Activated B cell treated with CpG ODN at 0.5 μM for 24 hours (primary cell): Measurements from ENCODE around the gene RRAD. TPM values are rescaled to one million over a fixed set of nuclear protein-coding genes. Genes with fewer than 3 reads are reported as not detected.

Experiments used
- ATAC-seq: fragments of 200-7000 bp; cut with Tn5 transposase; one replicate; pipeline ENCODE4 v1.10.0; 2021; ENCODE audit warnings: low read depth, mild to moderate bottlenecking, moderate library complexity
- CTCF ChIA-PET: fragments of 350-600 bp; sonication (Branson Sonifier 250); formaldehyde crosslinking; loops from one replicate; lab custom pipeline; 2021; ENCODE audit warnings: antibody characterized with exemption; lab: Charles Lee
- POLR2A ChIA-PET: fragments of 350-600 bp; sonication (Branson Sonifier 250); formaldehyde crosslinking; loops from one replicate; lab custom pipeline; 2021; ENCODE audit warnings: antibody characterized with exemption; lab: Charles Lee
- DNase-seq: peaks from one replicate; pipeline ENCODE4 v3.0.0; 2022
- H3K27ac Mint-ChIP-seq: one replicate; pipeline ENCODE4 v1.8.0; 2020; ENCODE audit warnings: mixed read lengths
- H3K27me3 Mint-ChIP-seq: one replicate; pipeline ENCODE4 v1.8.0; 2021; ENCODE audit warnings: mixed read lengths
- H3K36me3 Mint-ChIP-seq: one replicate; pipeline ENCODE4 v1.8.0; 2021; ENCODE audit warnings: low read depth, mixed read lengths
- H3K4me1 Mint-ChIP-seq: one replicate; pipeline ENCODE4 v1.8.0; 2021; ENCODE audit warnings: mixed read lengths
- H3K4me3 Mint-ChIP-seq: one replicate; pipeline ENCODE4 v1.8.0; 2020; ENCODE audit warnings: mild to moderate bottlenecking, mixed read lengths
- H3K9me3 Mint-ChIP-seq: one replicate; pipeline ENCODE4 v1.8.0; 2020; ENCODE audit warnings: mixed read lengths
- intact Hi-C: fragments of 100-400 bp; cut with micrococcal nuclease; formaldehyde crosslinking; loops from one replicate; pipeline ENCODE4 v1.15.1; 2024
- total RNA-seq: library from RNA; stranded (reverse); gene quantifications from 2 replicates; pipeline ENCODE4 v1.2.3, GENCODE V29; 2022
- TF ChIP-seq, protein P1 (sequence below): fragments of 200-600 bp; IDR thresholded peaks from one replicate; pipeline ENCODE4 v1.8.0; 2022; ENCODE audit warnings: antibody characterized with exemption, mild to moderate bottlenecking

Gene RRAD
- total RNA-seq, 1 donor from 2014 or later, result not detected

DNA sequence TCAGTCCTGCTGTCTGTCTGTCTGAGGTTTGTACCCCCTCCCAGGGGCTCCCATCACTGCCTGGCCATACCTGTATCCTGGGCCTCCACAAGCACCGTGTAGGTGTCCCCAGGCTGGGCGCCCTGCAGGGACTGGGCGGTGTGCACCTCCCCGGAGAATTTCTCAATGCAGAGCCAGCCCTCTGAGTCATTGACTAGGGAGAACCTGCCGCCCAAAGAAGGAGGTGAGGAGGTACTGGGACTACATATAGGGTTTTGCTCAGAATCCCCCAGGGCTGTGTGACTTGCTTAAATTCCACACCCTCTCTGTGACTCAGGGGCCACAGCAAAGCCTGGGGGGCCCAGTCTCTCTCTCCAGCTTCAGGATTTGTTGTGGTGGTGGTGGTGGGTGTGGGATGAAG is 14.2 kb downstream of the RRAD start:
- peaks cover 7% of the 10 kb centered on the region for H3K27me3 Mint-ChIP-seq
- DNase-seq, result no peak
- ChIA-PET POLR2A (no interaction called here), CTCF (no interaction called here)
- H3K4me1 Mint-ChIP-seq, result no peaks in the 10 kb centered on the region
- H3K27ac Mint-ChIP-seq, result no peak overlapping the region
- no peak overlapping the region for H3K4me3 Mint-ChIP-seq
- no peaks in the 10 kb centered on the region for H3K9me3 Mint-ChIP-seq
- TF ChIP-seq, protein P1, sequence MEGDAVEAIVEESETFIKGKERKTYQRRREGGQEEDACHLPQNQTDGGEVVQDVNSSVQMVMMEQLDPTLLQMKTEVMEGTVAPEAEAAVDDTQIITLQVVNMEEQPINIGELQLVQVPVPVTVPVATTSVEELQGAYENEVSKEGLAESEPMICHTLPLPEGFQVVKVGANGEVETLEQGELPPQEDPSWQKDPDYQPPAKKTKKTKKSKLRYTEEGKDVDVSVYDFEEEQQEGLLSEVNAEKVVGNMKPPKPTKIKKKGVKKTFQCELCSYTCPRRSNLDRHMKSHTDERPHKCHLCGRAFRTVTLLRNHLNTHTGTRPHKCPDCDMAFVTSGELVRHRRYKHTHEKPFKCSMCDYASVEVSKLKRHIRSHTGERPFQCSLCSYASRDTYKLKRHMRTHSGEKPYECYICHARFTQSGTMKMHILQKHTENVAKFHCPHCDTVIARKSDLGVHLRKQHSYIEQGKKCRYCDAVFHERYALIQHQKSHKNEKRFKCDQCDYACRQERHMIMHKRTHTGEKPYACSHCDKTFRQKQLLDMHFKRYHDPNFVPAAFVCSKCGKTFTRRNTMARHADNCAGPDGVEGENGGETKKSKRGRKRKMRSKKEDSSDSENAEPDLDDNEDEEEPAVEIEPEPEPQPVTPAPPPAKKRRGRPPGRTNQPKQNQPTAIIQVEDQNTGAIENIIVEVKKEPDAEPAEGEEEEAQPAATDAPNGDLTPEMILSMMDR, result no peak
- no peaks in the 10 kb centered on the region for H3K36me3 Mint-ChIP-seq
- intact Hi-C loops, result no loop called here
- ATAC-seq, result no peak

DNA sequence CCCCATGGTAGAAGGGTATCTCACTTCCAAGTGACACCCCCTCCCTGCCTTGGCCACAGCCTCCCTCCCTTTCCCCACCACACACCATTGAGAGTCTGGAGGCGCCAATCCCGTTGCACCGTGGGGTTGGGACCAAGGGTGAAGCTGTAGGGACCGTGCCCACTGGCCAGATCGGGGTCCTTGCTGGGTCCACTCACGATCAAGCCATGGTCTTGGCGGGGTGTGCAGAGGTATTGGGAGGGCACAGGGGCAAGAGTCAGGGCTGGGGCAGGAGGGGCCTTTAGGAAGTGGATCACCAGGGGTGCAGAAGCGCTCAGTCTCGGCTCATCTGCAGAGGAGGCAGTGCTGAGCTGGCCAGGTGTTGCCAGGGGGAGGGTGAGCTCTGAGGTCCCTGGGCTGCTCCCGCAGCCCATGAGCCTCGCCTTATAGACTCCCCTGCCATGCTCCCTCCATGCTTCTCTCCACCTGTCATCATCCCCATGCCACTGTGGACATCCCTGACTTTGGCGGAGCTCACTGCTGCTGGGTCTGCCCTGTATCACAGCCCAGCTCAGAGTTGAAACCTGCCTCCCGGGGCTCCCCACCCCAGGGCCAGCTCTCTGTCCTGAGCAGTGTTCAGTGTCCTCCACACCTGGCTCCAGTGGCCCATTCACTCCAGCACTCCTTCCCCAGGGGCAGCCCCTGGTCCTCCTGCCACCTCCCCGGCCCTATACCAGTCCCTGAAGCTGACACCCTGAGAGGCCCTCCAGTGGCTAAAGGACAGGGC is 15.0 kb downstream of the RRAD start:
- no peak overlapping the region for H3K27ac Mint-ChIP-seq
- no peak overlapping the region for H3K4me3 Mint-ChIP-seq
- no peaks in the 10 kb centered on the region for H3K4me1 Mint-ChIP-seq
- ATAC-seq, result no peak
- ChIA-PET CTCF (no interaction called here), POLR2A (interaction anchor here (0.5 kb wide), 1 partner anchor 1376 kb away, joined by 5 read pairs; no protein-coding TSS in a partner anchor)
- intact Hi-C loops, result no loop called here
- TF ChIP-seq, protein P1, result no peak
- no peak for DNase-seq
- no peaks in the 10 kb centered on the region for H3K9me3 Mint-ChIP-seq
- no peaks in the 10 kb centered on the region for H3K36me3 Mint-ChIP-seq
- peaks cover 5% of the 10 kb centered on the region for H3K27me3 Mint-ChIP-seq

DNA sequence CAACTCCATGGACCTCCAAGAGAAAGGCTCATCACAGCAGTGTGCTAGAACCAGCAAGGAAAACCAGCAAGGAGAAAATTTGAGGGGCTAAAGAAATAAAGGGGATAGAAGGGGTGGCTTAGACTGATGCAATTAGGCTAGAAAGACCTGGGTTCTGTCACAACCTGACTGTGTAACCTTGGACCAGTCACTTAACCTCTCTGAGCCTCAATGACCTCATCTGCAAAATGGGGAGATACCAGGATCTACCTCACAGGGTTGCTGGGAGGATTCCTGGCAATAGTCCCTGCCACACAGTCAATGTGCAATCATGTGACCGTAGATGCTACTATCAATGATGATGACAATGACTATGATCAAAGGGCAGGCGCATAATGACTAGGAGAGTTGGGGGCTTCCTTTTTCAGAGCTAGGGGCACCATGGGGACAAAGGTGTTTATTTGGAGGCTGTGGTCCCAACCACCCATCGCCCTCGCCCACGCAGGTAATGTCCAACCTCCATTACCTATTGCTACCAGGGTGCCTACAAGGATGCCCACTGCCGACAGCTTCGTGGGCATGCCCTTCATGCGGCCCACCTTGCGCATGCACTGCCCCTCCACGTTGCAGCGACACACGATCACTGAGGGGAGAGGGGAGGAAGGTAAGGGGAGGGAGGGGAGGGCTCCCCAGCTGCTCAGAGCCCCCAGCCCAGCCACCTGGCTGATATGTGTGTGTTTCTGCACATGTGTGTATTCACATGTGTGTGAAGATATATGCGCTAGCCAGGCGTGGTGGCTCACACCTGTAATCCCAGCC is 16.4 kb downstream of the RRAD start:
- ATAC-seq (no peak), DNase-seq (no peak)
- Mint-ChIP-seq H3K4me3 (no peak overlapping the region), H3K36me3 (no peaks in the 10 kb centered on the region), H3K27ac (no peak overlapping the region), H3K27me3 (peaks cover 5% of the 10 kb centered on the region), H3K9me3 (no peaks in the 10 kb centered on the region), H3K4me1 (no peaks in the 10 kb centered on the region)
- TF ChIP-seq, protein P1, result no peak
- CTCF ChIA-PET, result no interaction called here
- intact Hi-C loops, result no loop called here
- POLR2A ChIA-PET, result interaction anchor here (0.7 kb wide), 1 partner anchor 1355 kb away, joined by 3 read pairs; the partner anchor contains the start of gene SLC7A6

DNA sequence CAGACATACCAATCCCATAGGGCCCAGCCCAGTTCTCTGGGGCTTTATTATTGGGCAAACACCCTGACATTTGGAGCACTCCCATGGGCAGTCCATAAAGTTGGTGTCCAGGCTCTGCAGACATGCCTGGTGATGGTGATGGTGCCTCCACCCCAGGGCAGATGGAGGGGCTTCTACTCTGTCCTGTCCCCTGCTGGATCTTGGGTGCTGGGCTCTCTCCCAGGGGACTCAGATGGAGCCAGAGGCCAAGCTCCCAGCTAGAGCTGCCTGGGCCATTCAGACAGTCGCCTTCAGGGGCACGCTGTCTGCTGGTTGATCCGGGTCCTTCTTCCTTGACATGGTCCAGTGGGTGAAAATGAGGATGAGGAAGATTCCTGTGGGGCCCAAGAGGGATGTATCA is 17.2 kb downstream of the RRAD start:
- TF ChIP-seq, protein P1, result no peak
- Mint-ChIP-seq H3K36me3 (no peaks in the 10 kb centered on the region), H3K9me3 (no peaks in the 10 kb centered on the region), H3K27ac (no peak overlapping the region), H3K4me1 (no peaks in the 10 kb centered on the region), H3K4me3 (no peak overlapping the region), H3K27me3 (peaks cover 5% of the 10 kb centered on the region)
- DNase-seq (no peak), ATAC-seq (no peak)
- intact Hi-C loops, result no loop called here
- ChIA-PET CTCF (no interaction called here), POLR2A (no interaction called here)
